HEK293T (cell line): ENCODE data around the gene SYTL4.

Experiments
- CTCF ChIA-PET: fragments of 350-600 bp; formaldehyde crosslinking; extraction: SDS; loops from one replicate; lab custom pipeline; 2021; ENCODE audit warnings: antibody characterized with exemption, inconsistent platforms; lab: Yijun Ruan, JAX
- POLR2A ChIA-PET: fragments of 350-600 bp; formaldehyde crosslinking; extraction: SDS; loops from one replicate; lab custom pipeline; 2020; ENCODE audit warnings: antibody characterized with exemption, inconsistent platforms; lab: Yijun Ruan, JAX
- DNase-seq: peaks from one replicate; pipeline ENCODE4 v3.0.0; 2012; ENCODE audit warnings: mixed read lengths; ENCODE audit errors: extremely low spot score
- ARNT ChIP-seq: fragments of 450-650 bp; IDR thresholded peaks from 2 replicates; pipeline ENCODE4 v1.6.1; 2017; ENCODE audit warnings: mild to moderate bottlenecking
- BHLHE40 ChIP-seq: fragments of 450-650 bp; IDR thresholded peaks from 2 replicates; pipeline ENCODE4 v1.6.1; 2016; ENCODE audit warnings: mild to moderate bottlenecking, moderate library complexity, borderline replicate concordance
- CTBP1 ChIP-seq: fragments of 450-650 bp; IDR thresholded peaks from 2 replicates; pipeline ENCODE4 v1.6.1; 2016; ENCODE audit warnings: borderline replicate concordance
- ELF4 ChIP-seq: fragments of 450-650 bp; IDR thresholded peaks from 2 replicates; pipeline ENCODE4 v1.6.1; 2017; ENCODE audit warnings: antibody characterized with exemption
- FOXA1 ChIP-seq: fragments of 450-650 bp; IDR thresholded peaks from 2 replicates; pipeline ENCODE4 v1.6.1; 2016; ENCODE audit warnings: mild to moderate bottlenecking
- FOXK2 ChIP-seq: fragments of 450-650 bp; IDR thresholded peaks from 2 replicates; pipeline ENCODE4 v1.6.1; 2016; ENCODE audit warnings: mild to moderate bottlenecking
- FOXM1 ChIP-seq: fragments of 450-650 bp; IDR thresholded peaks from 2 replicates; pipeline ENCODE4 v1.6.1; 2017; ENCODE audit warnings: mild to moderate bottlenecking, borderline replicate concordance
- HDGF ChIP-seq: fragments of 450-650 bp; IDR thresholded peaks from 2 replicates; pipeline ENCODE4 v1.6.1; 2017; ENCODE audit warnings: antibody characterized with exemption, borderline replicate concordance
- L3MBTL2 ChIP-seq: fragments of 450-650 bp; conservative IDR thresholded peaks from 2 replicates; pipeline ENCODE4 v1.6.1; 2016; ENCODE audit warnings: mild to moderate bottlenecking
- LEF1 ChIP-seq: fragments of 450-650 bp; IDR thresholded peaks from 2 replicates; pipeline ENCODE4 v1.6.1; 2017; ENCODE audit warnings: mild to moderate bottlenecking, borderline replicate concordance
- NFRKB ChIP-seq: fragments of 450-650 bp; IDR thresholded peaks from 2 replicates; pipeline ENCODE4 v1.6.1; 2016; ENCODE audit warnings: mild to moderate bottlenecking, moderate library complexity
- PKNOX1 ChIP-seq: fragments of 450-650 bp; IDR thresholded peaks from 2 replicates; pipeline ENCODE4 v1.6.1; 2016
- SP1 ChIP-seq: fragments of 450-650 bp; IDR thresholded peaks from 2 replicates; pipeline ENCODE4 v1.6.1; 2017
- SUZ12 ChIP-seq: fragments of 450-650 bp; IDR thresholded peaks from 2 replicates; pipeline ENCODE4 v1.6.1; 2016; ENCODE audit warnings: mild to moderate bottlenecking
- TARDBP ChIP-seq: fragments of 450-650 bp; IDR thresholded peaks from 2 replicates; pipeline ENCODE4 v1.6.1; 2016
- ZNF384 ChIP-seq: fragments of 450-650 bp; IDR thresholded peaks from 2 replicates; pipeline ENCODE4 v1.6.1; 2016

SYTL4 gene

GRCh38 chrX:100677611-100678181, 54.2 kb downstream of the SYTL4 start:
- TF ChIP-seq FOXA1 (no peak), LEF1 (no peak), L3MBTL2 (no peak), BHLHE40 (no peak), ARNT (no peak), SUZ12 (no peak)
- ChIA-PET POLR2A (no interaction called here), CTCF (interaction anchor here (1.6 kb wide), 1 partner anchor 91 kb away, joined by 4 read pairs; no protein-coding TSS in a partner anchor)
- no peak for DNase-seq

- TF ChIP-seq L3MBTL2 (no peak), FOXK2 (no peak), PKNOX1 (no peak), HDGF (no peak), ARNT (no peak), SUZ12 (no peak)
- DNase-seq = no peak
- ChIA-PET POLR2A (no interaction called here), CTCF (interaction anchor here (1.0 to 1.9 kb wide), 3 partner anchors 21 to 94 kb away, joined by 3 to 16 read pairs (median 3); partner anchors contain the start of gene SYTL4)
Observed at GRCh38 chrX:100674705-100675104, 57.2 kb downstream of the SYTL4 start.

- DNase-seq = no peak
- no peak for TF ChIP-seq SP1
- no peak for TF ChIP-seq FOXM1
- no peak for TF ChIP-seq NFRKB
- TF ChIP-seq LEF1 = no peak
- TF ChIP-seq HDGF = no peak
- no peak for TF ChIP-seq SUZ12
- no peak for TF ChIP-seq PKNOX1
- TF ChIP-seq TARDBP = no peak
- TF ChIP-seq ZNF384 = no peak
- TF ChIP-seq L3MBTL2 = no peak; the same call in 1 of the 2 replicates
- TF ChIP-seq FOXK2 = no peak
- TF ChIP-seq BHLHE40 = no peak
- TF ChIP-seq ELF4 = no peak
- TF ChIP-seq FOXA1 = no peak
- ChIA-PET POLR2A (no interaction called here), CTCF (interaction anchor here (0.6 to 4.2 kb wide), 3 partner anchors 19 to 96 kb away, joined by 3 to 46 read pairs (median 3); partner anchors contain the start of gene SYTL4)
Observed at GRCh38 chrX:100673397-100673953, 58.4 kb downstream of the SYTL4 start.

GRCh38 chrX:100672966-100673365, 59.0 kb downstream of the SYTL4 start:
- no peak for DNase-seq
- POLR2A ChIA-PET = no interaction called here
- TF ChIP-seq CTBP1 = no peak
- CTCF ChIA-PET = interaction anchor here (0.6 to 4.2 kb wide), 5 partner anchors 10 to 96 kb away, joined by 3 to 46 read pairs (median 11); no protein-coding TSS in a partner anchor

- TF ChIP-seq FOXA1 = no peak
- TF ChIP-seq FOXK2 = no peak
- no peak for TF ChIP-seq CTBP1
- TF ChIP-seq ZNF384 = no peak
- TF ChIP-seq HDGF = no peak
- TF ChIP-seq L3MBTL2 = no peak
- no peak for TF ChIP-seq ELF4
- DNase-seq = no peak
- ChIA-PET POLR2A (no interaction called here), CTCF (interaction anchor here (0.5 to 2.2 kb wide), 2 partner anchors 8 to 781 kb away, joined by 3 to 11 read pairs; no protein-coding TSS in a partner anchor)
Observed at GRCh38 chrX:100663642-100664041, 68.3 kb downstream of the SYTL4 start.

- POLR2A ChIA-PET = no interaction called here
- DNase-seq = no peak
- no peak for TF ChIP-seq CTBP1
- TF ChIP-seq FOXM1 = no peak
- no peak for TF ChIP-seq NFRKB
- no peak for TF ChIP-seq SP1
- TF ChIP-seq FOXA1 = no peak
- TF ChIP-seq ARNT = no peak
- no peak for TF ChIP-seq BHLHE40
- no peak for TF ChIP-seq TARDBP
- TF ChIP-seq ELF4 = no peak
- no peak for TF ChIP-seq HDGF
- no peak for TF ChIP-seq FOXK2
- TF ChIP-seq ZNF384 = no peak
- TF ChIP-seq LEF1 = no peak
- no peak for TF ChIP-seq PKNOX1
- TF ChIP-seq L3MBTL2 = no peak
- TF ChIP-seq SUZ12 = no peak
Observed at GRCh38 chrX:100662796-100663195, 69.1 kb downstream of the SYTL4 start.

GRCh38 chrX:100662170-100662569, 69.8 kb downstream of the SYTL4 start:
- DNase-seq = no peak
- TF ChIP-seq BHLHE40 (no peak), SP1 (no peak), L3MBTL2 (no peak), HDGF (no peak), ARNT (no peak), ELF4 (no peak), ZNF384 (no peak), PKNOX1 (no peak), CTBP1 (no peak), LEF1 (no peak), FOXA1 (no peak), FOXK2 (no peak), SUZ12 (no peak), TARDBP (no peak)
- CTCF ChIA-PET = interaction anchor here (1.0 to 2.2 kb wide), 4 partner anchors 9 to 106 kb away, joined by 3 to 11 read pairs (median 4); no protein-coding TSS in a partner anchor
- POLR2A ChIA-PET = no interaction called here

More at GRCh38 chrX:100662796-100663195, 69.1 kb downstream of the SYTL4 start:
- CTCF ChIA-PET = interaction anchor here (0.5 to 2.2 kb wide), 5 partner anchors 9 to 782 kb away, joined by 3 to 11 read pairs (median 3); no protein-coding TSS in a partner anchor
